SK-N-MC (cell line): ENCODE results near the gene STX8.

ENCODE experiments used
- EZH2 ChIP-seq: fragments of 200-600 bp; sonication (generic); IDR thresholded peaks from one replicate; pipeline ENCODE4 v1.6.1; 2017; ENCODE audit warnings: antibody characterized with exemption
- FOXP2 ChIP-seq: optimal IDR thresholded peaks from 2 replicates; pipeline ENCODE3; 2011; ENCODE audit warnings: mild to moderate bottlenecking, moderate library complexity; ENCODE audit not compliant: insufficient read depth; ENCODE audit errors: extremely low read length, control extremely low read depth
- POLR2AphosphoS5 ChIP-seq: IDR thresholded peaks from 2 replicates; pipeline ENCODE4 v1.6.1; 2012; ENCODE audit warnings: mild to moderate bottlenecking, low read depth, low read length, borderline replicate concordance

GRCh38 chr17:9467518-9467917 lies 108.1 kb downstream of the STX8 start:
- TF ChIP-seq POLR2AphosphoS5: no peak
- no peak for TF ChIP-seq EZH2
- no peak for TF ChIP-seq FOXP2
